ENCODE results near the gene S1PR1.
"Not testable (repeated sequence)": the region's sequence is repeated elsewhere in the genome, so short reads cannot be mapped to it uniquely, and the experiment has no call there.

The S1PR1 gene

DNA sequence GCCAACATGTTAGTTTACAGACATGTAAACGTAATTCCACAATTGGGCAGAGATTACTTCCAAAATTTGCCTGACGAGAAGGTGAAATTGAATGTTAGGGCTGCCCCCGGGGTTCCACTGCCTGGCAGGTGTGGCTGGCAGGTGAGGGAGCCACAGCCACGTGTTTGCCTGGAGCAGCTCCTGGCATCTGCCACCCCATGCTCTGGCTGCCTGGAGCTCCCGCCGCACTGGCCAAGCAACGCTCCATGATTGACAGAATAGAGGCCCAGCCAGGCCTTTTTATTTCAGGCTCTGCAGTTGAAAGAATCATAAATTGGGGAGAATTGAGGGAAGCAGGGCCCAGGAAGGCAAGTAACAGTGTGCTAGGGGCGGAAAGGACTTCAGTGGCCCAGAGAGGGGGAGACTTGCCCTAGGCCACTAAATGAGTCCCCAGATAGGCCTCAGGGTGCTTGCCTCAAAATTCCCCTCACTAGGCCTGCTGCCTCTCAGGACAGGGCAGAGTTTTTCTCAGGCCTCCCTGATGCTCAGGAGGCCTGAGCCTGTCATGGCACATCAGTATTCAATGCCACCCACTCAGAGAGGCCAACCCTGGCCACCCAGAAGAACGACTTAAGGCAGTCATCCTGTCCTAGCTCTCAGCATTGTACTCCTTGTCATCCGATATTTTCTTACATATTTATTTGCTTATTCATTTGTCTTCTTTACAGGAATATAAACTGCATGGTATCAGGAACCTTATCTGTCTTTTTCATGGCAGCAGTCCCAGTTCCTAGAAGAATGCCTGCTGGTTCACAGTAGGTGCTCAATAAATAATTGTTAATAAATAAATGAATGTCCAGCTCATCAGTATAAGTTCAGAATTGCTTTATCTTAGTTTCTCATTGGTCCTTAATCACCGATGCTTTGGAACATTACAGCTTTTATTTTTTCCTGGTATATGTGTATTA, 16.6 kb upstream of the S1PR1 start:
- no peak for DNase-seq (ENCODE audit: low spot score)

GRCh38 chr1:101220906-101221305, 15.9 kb upstream of the S1PR1 start:
- no peak for DNase-seq (ENCODE audit: low spot score)

DNA sequence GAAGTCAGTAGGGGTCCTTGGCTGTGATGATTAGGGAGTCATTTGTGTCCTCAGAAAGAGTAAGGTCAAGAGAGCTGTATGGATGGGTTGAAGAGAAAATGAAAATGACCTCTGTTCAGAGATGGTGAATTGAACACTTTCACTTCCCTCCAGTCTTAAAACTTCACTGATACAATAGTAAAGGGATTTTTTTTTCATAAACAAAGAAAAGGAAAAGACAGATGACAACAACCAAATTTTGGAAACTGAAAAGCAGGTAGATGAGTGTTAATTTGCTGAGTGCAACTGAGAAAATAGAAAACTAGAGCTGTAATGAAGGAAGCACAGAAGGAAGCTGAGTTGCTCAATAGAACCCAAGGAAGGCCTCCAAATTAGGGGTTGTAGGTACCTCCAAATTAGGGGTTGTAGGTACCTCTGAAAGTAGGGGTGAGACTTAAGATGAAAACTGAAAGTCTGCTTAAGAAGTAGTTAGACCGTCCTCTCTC, 14.8 kb upstream of the S1PR1 start:
- no peak for DNase-seq (ENCODE audit: low spot score)

- DNase-seq (ENCODE audit: low spot score), result no peak
Measured at GRCh38 chr1:101227837-101228236, 9.0 kb upstream of the S1PR1 start.

GRCh38 chr1:101228424-101229134, 8.2 kb upstream of the S1PR1 start:
- no peak for DNase-seq (ENCODE audit: low spot score)

GRCh38 chr1:101232182-101232581, 4.6 kb upstream of the S1PR1 start:
- not testable (repeated sequence) for DNase-seq (ENCODE audit: low spot score)

DNA sequence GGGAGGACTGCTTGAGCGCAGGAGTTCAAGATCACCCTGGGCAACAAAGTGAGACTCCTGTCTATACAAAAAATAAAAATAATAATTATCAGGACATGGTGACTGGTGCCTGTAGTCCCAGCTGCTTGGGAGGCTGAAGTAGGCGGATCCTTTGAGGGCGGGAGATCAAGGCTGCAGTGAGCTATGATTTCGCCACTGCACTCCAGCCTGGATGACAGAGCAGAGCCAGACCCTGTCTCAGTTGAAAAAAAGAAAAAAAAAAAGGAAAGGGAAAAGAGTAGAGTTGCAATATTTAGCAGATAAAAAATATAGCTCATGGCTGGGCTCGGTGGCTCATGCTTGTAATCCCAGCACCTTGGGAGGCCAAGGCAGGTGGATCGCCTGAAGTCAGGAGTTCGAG, 3.3 kb upstream of the S1PR1 start:
- no peak for DNase-seq (ENCODE audit: low spot score)

- no peak for DNase-seq (ENCODE audit: low spot score)
Measured at GRCh38 chr1:101235216-101235695, 1.6 kb upstream of the S1PR1 start.

DNA sequence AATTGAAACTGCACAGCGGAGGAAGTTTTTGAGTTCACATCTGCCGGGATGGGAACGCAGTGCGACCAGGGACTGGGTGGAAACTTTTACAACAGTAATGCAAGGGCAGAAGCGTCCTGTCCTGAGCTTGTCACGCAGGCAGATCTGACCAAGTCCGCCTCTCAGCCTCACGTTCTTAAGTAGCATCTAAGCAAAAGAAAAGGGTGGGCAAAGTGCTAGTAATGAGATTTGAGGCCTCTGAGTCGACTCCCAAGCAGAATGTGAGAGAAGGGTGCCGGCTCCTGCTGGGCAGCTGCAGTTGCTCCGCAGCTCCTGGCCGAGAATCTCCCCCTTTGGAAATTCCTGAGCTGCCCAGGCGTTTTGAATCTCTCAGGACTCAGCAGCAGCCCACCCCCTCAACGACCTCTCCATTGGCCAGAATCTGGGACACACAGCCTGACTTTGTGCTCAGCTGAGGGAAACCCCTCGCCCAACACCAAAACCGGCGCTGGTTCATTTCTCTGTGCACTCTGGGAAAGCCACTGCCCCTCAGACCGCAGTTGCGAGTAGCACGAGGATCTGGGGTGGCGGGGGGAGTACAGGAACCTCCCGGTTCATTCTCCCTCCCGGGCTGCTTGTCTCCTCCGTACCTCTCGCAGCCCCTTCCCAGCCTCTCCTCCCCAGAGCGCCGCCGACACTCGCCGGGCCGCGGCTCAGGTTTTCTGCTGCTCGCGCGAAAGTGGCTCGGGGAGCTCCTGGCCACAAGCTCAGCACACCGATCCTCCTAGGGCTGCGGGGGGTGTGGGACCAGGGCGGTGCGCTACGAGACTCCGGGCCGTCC, 913 bp upstream of the S1PR1 start:
- no peak for DNase-seq (ENCODE audit: low spot score)

DNA sequence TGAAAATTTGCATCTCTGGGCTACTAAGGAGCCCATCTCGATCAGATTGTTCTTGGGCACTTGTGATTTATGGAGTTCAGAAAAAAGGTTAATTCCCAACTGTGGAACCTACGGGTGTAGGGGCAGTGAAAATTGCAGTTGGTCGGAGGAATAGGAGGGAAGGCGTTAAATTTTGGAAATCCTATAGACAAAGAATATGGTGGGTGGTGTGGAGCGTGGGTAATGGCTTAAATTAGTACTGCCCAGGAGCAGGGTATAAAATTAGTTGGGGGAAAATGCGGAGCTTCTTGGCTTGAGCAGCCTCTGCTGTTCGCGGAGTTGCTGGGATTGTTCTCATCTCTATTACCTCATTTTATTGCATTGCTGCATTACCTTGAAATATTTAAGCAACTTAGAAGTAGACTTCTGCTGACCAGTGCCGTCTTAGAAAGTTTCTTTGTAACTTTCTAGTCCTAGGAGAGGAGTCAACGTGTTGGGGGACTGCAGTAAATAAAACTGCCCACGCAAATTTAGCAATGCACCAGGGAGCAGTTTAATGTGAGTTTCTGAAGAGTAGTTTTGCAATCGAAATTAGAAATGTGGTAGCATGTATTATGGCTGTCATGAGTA, 514 bp downstream of the S1PR1 start:
- DNase-seq (ENCODE audit: low spot score), result no peak

GRCh38 chr1:101238031-101238628, 1.3 kb downstream of the S1PR1 start:
- DNase-seq (ENCODE audit: low spot score), result no peak

GRCh38 chr1:101238681-101239094, 1.9 kb downstream of the S1PR1 start:
- peak; percentile 20 for DNase-seq (ENCODE audit: low spot score)

- no peak for DNase-seq (ENCODE audit: low spot score)
Measured at GRCh38 chr1:101239095-101240040, 2.5 kb downstream of the S1PR1 start.

GRCh38 chr1:101240041-101240430, 3.2 kb downstream of the S1PR1 start:
- DNase-seq (ENCODE audit: low spot score), result no peak

- no peak for DNase-seq (ENCODE audit: low spot score)
Measured at GRCh38 chr1:101241485-101242225, 4.8 kb downstream of the S1PR1 start.

DNA sequence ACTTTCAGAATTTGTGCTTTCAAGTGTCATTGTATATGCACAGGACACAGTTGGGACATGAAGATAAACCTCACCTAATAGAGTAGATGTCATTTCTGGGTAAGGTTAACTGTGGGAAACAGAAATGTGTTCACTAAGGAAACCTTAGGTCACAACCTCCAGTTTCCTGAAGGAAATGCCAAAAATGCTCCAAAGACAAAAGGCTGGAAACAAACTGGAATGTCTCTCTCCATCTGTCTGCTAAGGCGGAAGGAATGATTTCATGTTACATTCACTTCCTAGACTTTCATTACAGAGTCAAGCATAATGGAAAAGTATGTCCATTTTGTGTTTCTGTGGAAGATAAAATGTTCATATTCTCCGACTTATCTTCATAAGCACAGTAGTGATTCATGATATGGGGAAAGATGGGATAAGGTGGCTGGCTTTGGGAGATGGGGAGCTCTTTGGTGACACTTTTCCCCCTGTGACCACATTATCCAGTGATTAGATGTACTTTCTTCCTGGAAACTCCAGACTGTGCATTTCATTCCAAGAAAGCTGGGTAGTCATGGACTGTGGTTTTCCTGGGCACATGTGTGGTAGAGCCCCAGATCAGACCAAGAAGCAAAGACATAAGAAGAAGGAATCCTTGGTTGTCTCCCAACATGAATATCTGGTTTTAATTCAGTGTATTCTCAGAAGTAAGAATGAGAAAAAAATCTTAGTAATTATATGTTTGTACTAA, 5.7 kb downstream of the S1PR1 start:
- DNase-seq (ENCODE audit: low spot score), result no peak

GRCh38 chr1:101243751-101244150, 6.9 kb downstream of the S1PR1 start:
- DNase-seq (ENCODE audit: low spot score), result no peak

GRCh38 chr1:101244842-101245241, 8.0 kb downstream of the S1PR1 start:
- no peak for DNase-seq (ENCODE audit: low spot score)

All from COLO829 (cell line).